Measurements from ENCODE around the gene SCFD2.

Gene SCFD2

DNA sequence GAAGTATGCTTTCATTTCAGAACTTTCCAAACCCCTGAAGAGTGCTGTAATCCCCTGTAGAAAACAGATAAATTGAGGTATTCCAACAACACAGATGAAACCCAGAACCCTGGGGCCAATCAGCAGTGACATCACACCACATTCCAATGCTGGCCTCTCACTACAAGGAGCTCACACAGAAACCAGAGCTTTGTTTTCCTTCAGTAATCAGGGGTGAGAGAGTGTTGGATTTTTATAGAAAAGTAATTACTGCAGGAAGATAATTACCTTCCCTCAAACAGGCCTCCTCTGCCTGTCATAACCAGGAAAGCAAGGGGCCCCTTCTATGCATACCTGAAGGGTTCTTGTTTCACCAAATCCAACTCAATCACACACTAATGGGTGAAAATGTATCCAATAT lies 246.2 kb downstream of the SCFD2 start:
- POLR2A ChIA-PET = no interaction called here
- H3K9me3 ChIP-seq (ENCODE audit: control extremely low read depth in 1 of 5, control insufficient read depth in 4 of 5, insufficient read depth in 2 of 5, low read depth in 1 of 5, low read length in 4 of 5) = peaks cover 0 to 6% (median 0%) of the 10 kb centered on the region in 5 experiments
- CTCF ChIA-PET = no interaction called here
- no peaks in the 10 kb centered on the region for H3K4me1 ChIP-seq (ENCODE audit: control extremely low read depth in 1 of 4, control insufficient read depth in 4 of 4, insufficient read depth in 4 of 4, low read length in 3 of 4)
- H3K36me3 ChIP-seq (ENCODE audit: control insufficient read depth in 4 of 4, insufficient read depth in 4 of 4, low read length in 3 of 4) = peaks cover 0 to 2% (median 0%) of the 10 kb centered on the region in 4 experiments
- H3K27ac ChIP-seq (ENCODE audit: insufficient read depth in 1 of 2, low read depth in 1 of 2, low read length in 2 of 2, poor library complexity in 1 of 2, severe bottlenecking in 2 of 2) = no peak overlapping the region
- no peaks in the 10 kb centered on the region for H3K27me3 ChIP-seq (replicated peaks in 2 of 5; ENCODE audit: control insufficient read depth in 4 of 5, insufficient read depth in 5 of 5, low read length in 4 of 5)
- H3K4me3 ChIP-seq (ENCODE audit: control insufficient read depth in 1 of 7, extremely low read depth in 1 of 7, insufficient read depth in 4 of 7, low read depth in 2 of 7, low read length in 6 of 7) = no peak overlapping the region
- no peak for DNase-seq

DNA sequence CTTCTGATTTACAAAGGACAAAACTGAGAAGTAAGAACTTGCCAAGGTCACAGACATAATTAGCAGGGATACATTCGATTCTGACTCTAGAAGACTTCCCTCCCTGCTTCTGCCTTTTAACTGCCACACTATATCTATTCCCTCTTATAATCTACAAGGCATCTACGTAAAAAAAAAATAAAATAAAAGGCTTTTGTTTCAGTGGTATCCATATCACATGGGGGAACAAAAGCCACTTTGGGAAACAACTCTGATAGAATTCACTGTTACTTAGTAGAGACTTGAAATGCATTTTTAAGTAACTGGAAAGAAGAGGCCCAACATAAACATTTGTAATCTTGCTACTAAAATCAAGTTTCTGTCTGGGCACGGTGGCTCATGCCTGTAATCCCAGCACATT lies 247.2 kb downstream of the SCFD2 start:
- no peaks in the 10 kb centered on the region for H3K27me3 ChIP-seq (replicated peaks in 2 of 5; ENCODE audit: control insufficient read depth in 4 of 5, insufficient read depth in 5 of 5, low read length in 4 of 5)
- WGBS (ENCODE audit: insufficient coverage) = 100% methylated on average over 1 of the region's 3 CpGs
- ChIA-PET CTCF (no interaction called here), POLR2A (no interaction called here)
- no peak for DNase-seq
- H3K4me1 ChIP-seq (ENCODE audit: control extremely low read depth in 1 of 4, control insufficient read depth in 4 of 4, insufficient read depth in 4 of 4, low read length in 3 of 4) = no peaks in the 10 kb centered on the region
- H3K27ac ChIP-seq (ENCODE audit: insufficient read depth in 1 of 2, low read depth in 1 of 2, low read length in 2 of 2, poor library complexity in 1 of 2, severe bottlenecking in 2 of 2) = no peak overlapping the region
- H3K36me3 ChIP-seq (ENCODE audit: control insufficient read depth in 4 of 4, insufficient read depth in 4 of 4, low read length in 3 of 4) = peaks cover 0 to 2% (median 0%) of the 10 kb centered on the region in 4 experiments
- no peak overlapping the region for H3K4me3 ChIP-seq (ENCODE audit: control insufficient read depth in 1 of 7, extremely low read depth in 1 of 7, insufficient read depth in 4 of 7, low read depth in 2 of 7, low read length in 6 of 7)
- H3K9me3 ChIP-seq (ENCODE audit: control extremely low read depth in 1 of 5, control insufficient read depth in 4 of 5, insufficient read depth in 2 of 5, low read depth in 1 of 5, low read length in 4 of 5) = peaks cover 0 to 6% (median 0%) of the 10 kb centered on the region in 5 experiments

DNA sequence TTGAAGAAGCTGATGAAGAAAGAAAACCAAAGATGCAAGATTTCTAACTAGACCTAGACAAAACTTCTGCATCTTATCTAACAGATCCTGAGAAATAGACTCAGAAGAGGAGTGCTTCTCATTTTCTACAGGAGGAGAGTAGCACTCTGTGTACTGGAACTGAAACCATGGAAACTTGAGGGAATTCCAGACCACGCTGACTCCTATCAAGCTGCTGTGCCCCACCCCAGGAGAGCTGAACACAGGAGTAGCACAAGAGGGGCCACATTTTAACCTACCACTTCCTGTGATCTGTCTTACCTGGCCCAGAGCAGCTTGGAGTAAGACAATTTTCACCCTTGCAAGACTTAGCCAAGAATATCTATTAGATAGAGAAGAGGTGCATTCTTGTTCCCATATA lies 248.9 kb downstream of the SCFD2 start:
- CTCF ChIA-PET = no interaction called here
- Histone ChIP-seq H3K27me3 (replicated peaks in 2 of 5; ENCODE audit: control insufficient read depth in 4 of 5, insufficient read depth in 5 of 5, low read length in 4 of 5) (no peaks in the 10 kb centered on the region), H3K36me3 (ENCODE audit: control insufficient read depth in 4 of 4, insufficient read depth in 4 of 4, low read length in 3 of 4) (peaks cover 0 to 2% (median 0%) of the 10 kb centered on the region in 4 experiments), H3K9me3 (ENCODE audit: control extremely low read depth in 1 of 5, control insufficient read depth in 4 of 5, insufficient read depth in 2 of 5, low read depth in 1 of 5, low read length in 4 of 5) (peaks cover 0 to 6% (median 0%) of the 10 kb centered on the region in 5 experiments), H3K27ac (ENCODE audit: insufficient read depth in 1 of 2, low read depth in 1 of 2, low read length in 2 of 2, poor library complexity in 1 of 2, severe bottlenecking in 2 of 2) (no peak overlapping the region), H3K4me1 (ENCODE audit: control extremely low read depth in 1 of 4, control insufficient read depth in 4 of 4, insufficient read depth in 4 of 4, low read length in 3 of 4) (no peaks in the 10 kb centered on the region), H3K4me3 (ENCODE audit: control insufficient read depth in 1 of 7, extremely low read depth in 1 of 7, insufficient read depth in 4 of 7, low read depth in 2 of 7, low read length in 6 of 7) (no peak overlapping the region)
- 100% methylated on average over 1 of the region's 1 CpG for WGBS (ENCODE audit: insufficient coverage)
- no peak for DNase-seq
- POLR2A ChIA-PET = no interaction called here

DNA sequence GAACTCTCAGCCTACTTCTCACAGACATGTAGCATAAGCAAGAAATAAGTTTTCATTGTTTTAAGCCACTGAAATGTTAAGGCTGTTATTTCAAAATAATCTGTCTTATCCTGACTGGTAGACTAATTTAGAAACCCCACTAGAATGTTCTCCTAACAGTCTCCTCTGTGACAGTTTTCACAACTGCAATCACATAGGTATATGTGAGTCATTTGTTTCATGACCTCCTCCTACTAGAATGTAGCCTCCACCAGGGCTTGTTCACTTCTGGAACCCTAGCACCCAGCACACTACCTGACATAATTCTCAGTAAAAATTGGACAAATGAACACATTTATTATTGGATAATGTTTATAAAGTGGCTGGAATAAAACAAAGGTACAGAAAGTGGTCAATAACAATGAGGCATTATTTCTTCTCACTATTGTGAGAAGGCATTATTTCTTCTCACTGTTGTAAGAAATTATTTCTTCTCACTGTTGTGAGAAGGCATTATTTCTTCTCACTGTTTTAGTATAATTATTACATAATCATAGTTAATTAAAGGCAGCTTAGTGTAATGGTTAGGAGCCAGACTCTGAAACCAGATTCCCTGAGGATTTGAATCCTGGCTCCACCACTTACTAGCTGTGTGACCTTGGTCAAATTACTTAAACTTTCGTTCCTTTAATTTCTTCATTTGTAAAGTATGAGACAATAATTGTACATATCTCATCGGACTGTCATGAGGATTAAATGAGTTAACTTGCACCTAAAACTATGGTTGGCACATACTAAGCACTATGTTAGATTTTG lies 252.2 kb downstream of the SCFD2 start:
- no peak for DNase-seq
- WGBS (ENCODE audit: insufficient coverage) = no CpG with 5 or more reads among the region's 2 CpGs
- H3K27ac ChIP-seq (ENCODE audit: insufficient read depth in 1 of 2, low read depth in 1 of 2, low read length in 2 of 2, poor library complexity in 1 of 2, severe bottlenecking in 2 of 2) = no peak overlapping the region
- no peak overlapping the region for H3K4me3 ChIP-seq (ENCODE audit: control insufficient read depth in 1 of 7, extremely low read depth in 1 of 7, insufficient read depth in 4 of 7, low read depth in 2 of 7, low read length in 6 of 7)
- ChIA-PET CTCF (interaction anchor here (0.6 kb wide), 1 partner anchor 497 kb away, joined by 3 read pairs; no protein-coding TSS in a partner anchor), POLR2A (no interaction called here)
- no peaks in the 10 kb centered on the region for H3K36me3 ChIP-seq (ENCODE audit: control insufficient read depth in 4 of 4, insufficient read depth in 4 of 4, low read length in 3 of 4)
- H3K27me3 ChIP-seq (replicated peaks in 2 of 5; ENCODE audit: control insufficient read depth in 4 of 5, insufficient read depth in 5 of 5, low read length in 4 of 5) = no peaks in the 10 kb centered on the region
- no peaks in the 10 kb centered on the region for H3K4me1 ChIP-seq (ENCODE audit: control extremely low read depth in 1 of 4, control insufficient read depth in 4 of 4, insufficient read depth in 4 of 4, low read length in 3 of 4)
- peaks cover 0 to 12% (median 2%) of the 10 kb centered on the region in 5 experiments for H3K9me3 ChIP-seq (ENCODE audit: control extremely low read depth in 1 of 5, control insufficient read depth in 4 of 5, insufficient read depth in 2 of 5, low read depth in 1 of 5, low read length in 4 of 5)

DNA sequence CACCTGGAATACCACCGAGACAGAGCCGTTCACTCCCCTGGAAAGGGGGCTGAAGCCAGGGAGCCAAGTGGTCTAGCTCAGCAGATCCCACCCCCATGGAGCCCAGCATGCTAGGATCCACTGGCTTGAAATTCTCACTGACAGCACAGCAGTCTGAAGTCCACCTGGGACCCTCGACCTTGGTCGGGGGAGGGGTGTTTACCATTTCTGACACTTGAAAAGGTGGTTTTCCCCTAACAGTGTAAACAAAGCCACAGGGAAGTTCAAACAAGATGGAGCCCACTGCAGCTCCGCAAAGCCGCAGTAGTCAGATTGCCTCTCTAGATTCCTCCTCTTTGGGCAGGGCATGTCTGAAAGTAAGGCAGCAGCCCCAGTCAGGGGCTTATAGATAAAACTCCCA lies 260.5 kb downstream of the SCFD2 start:
- ChIA-PET CTCF (interaction anchor here (0.6 kb wide), 1 partner anchor 75 kb away, joined by 4 read pairs; no protein-coding TSS in a partner anchor), POLR2A (no interaction called here)
- 97% methylated on average over 6 of the region's 6 CpGs for WGBS (ENCODE audit: insufficient coverage)
- Histone ChIP-seq H3K4me3 (ENCODE audit: control insufficient read depth in 1 of 7, extremely low read depth in 1 of 7, insufficient read depth in 4 of 7, low read depth in 2 of 7, low read length in 6 of 7) (no peak overlapping the region), H3K4me1 (ENCODE audit: control extremely low read depth in 1 of 4, control insufficient read depth in 4 of 4, insufficient read depth in 4 of 4, low read length in 3 of 4) (no peaks in the 10 kb centered on the region), H3K9me3 (ENCODE audit: control extremely low read depth in 1 of 5, control insufficient read depth in 4 of 5, insufficient read depth in 2 of 5, low read depth in 1 of 5, low read length in 4 of 5) (peaks cover 0 to 8% (median 0%) of the 10 kb centered on the region in 5 experiments), H3K27me3 (replicated peaks in 2 of 5; ENCODE audit: control insufficient read depth in 4 of 5, insufficient read depth in 5 of 5, low read length in 4 of 5) (no peaks in the 10 kb centered on the region), H3K36me3 (ENCODE audit: control insufficient read depth in 4 of 4, insufficient read depth in 4 of 4, low read length in 3 of 4) (no peaks in the 10 kb centered on the region), H3K27ac (ENCODE audit: insufficient read depth in 1 of 2, low read depth in 1 of 2, low read length in 2 of 2, poor library complexity in 1 of 2, severe bottlenecking in 2 of 2) (no peak overlapping the region)
- DNase-seq = no peak

DNA sequence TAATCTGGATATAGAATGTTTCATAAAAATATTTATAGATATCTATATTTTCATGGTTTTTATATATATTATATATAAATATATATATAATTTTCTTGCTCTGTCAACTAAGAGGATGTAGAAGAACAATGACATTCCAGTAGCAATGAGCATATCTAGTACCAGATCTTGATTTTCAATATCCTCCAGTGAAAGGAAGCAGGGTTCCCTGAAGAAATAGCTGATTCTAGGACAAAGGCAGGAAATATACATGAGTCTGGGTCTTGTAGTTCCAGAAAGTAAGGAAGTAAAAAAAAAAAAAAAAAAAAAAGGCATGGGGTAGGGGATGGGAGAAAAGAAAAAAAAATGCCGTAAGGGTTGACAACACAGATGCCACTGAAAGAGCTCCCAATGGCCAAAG lies 262.4 kb downstream of the SCFD2 start:
- ChIA-PET POLR2A (no interaction called here), CTCF (no interaction called here)

DNA sequence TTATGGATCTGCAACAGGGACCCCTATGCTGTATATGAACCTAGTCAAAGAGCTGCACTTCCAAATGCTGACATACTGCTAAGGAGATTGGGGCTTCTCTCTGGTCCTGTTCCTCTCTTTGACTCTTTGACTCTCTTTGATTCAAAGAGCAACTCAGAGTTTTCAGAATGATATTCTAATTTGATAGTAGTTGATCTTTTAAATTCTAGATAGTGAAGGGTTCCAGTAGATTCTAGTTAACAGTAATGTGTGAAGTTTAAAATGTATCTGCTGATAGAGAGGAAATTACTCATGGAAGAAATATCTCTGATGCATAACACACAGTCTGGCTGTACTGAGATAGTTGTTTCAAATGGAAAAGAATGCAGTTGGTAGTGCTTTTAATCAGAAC lies 264.7 kb downstream of the SCFD2 start:
- POLR2A ChIA-PET = no interaction called here
- no peak for DNase-seq
- no peak overlapping the region for H3K27ac ChIP-seq (ENCODE audit: insufficient read depth in 1 of 2, low read depth in 1 of 2, low read length in 2 of 2, poor library complexity in 1 of 2, severe bottlenecking in 2 of 2)

More for the DNA sequence above, 262.4 kb downstream of the SCFD2 start:
- peaks cover 0 to 4% (median 3%) of the 10 kb centered on the region in 5 experiments for H3K9me3 ChIP-seq (ENCODE audit: control extremely low read depth in 1 of 5, control insufficient read depth in 4 of 5, insufficient read depth in 2 of 5, low read depth in 1 of 5, low read length in 4 of 5)
- H3K27ac ChIP-seq (ENCODE audit: insufficient read depth in 1 of 2, low read depth in 1 of 2, low read length in 2 of 2, poor library complexity in 1 of 2, severe bottlenecking in 2 of 2) = no peak overlapping the region
- no peak overlapping the region for H3K4me3 ChIP-seq (ENCODE audit: control insufficient read depth in 1 of 7, extremely low read depth in 1 of 7, insufficient read depth in 4 of 7, low read depth in 2 of 7, low read length in 6 of 7)
- no CpG with 5 or more reads among the region's 1 CpG for WGBS (ENCODE audit: insufficient coverage)
- DNase-seq = no peak
- H3K27me3 ChIP-seq (replicated peaks in 2 of 5; ENCODE audit: control insufficient read depth in 4 of 5, insufficient read depth in 5 of 5, low read length in 4 of 5) = no peaks in the 10 kb centered on the region
- H3K4me1 ChIP-seq (ENCODE audit: control extremely low read depth in 1 of 4, control insufficient read depth in 4 of 4, insufficient read depth in 4 of 4, low read length in 3 of 4) = no peaks in the 10 kb centered on the region
- no peaks in the 10 kb centered on the region for H3K36me3 ChIP-seq (ENCODE audit: control insufficient read depth in 4 of 4, insufficient read depth in 4 of 4, low read length in 3 of 4)

More for the DNA sequence above, 264.7 kb downstream of the SCFD2 start:
- no peaks in the 10 kb centered on the region for H3K36me3 ChIP-seq (ENCODE audit: control insufficient read depth in 4 of 4, insufficient read depth in 4 of 4, low read length in 3 of 4)
- CTCF ChIA-PET = no interaction called here
- H3K4me1 ChIP-seq (ENCODE audit: control extremely low read depth in 1 of 4, control insufficient read depth in 4 of 4, insufficient read depth in 4 of 4, low read length in 3 of 4) = no peaks in the 10 kb centered on the region
- H3K9me3 ChIP-seq (ENCODE audit: control extremely low read depth in 1 of 5, control insufficient read depth in 4 of 5, insufficient read depth in 2 of 5, low read depth in 1 of 5, low read length in 4 of 5) = peaks cover 0 to 3% (median 0%) of the 10 kb centered on the region in 5 experiments
- H3K4me3 ChIP-seq (ENCODE audit: control insufficient read depth in 1 of 7, extremely low read depth in 1 of 7, insufficient read depth in 4 of 7, low read depth in 2 of 7, low read length in 6 of 7) = no peak overlapping the region
- H3K27me3 ChIP-seq (replicated peaks in 2 of 5; ENCODE audit: control insufficient read depth in 4 of 5, insufficient read depth in 5 of 5, low read length in 4 of 5) = no peaks in the 10 kb centered on the region

Data from common myeloid progenitor, CD34-positive (primary cell).